HT1080 (cell line): ENCODE data around the gene TMEM225B. TPM values are rescaled to one million over a fixed set of nuclear protein-coding genes. Genes with fewer than 3 reads are reported as not detected.
"Not testable (repeated sequence)": the region's sequence is repeated elsewhere in the genome, so short reads cannot be mapped to it uniquely, and the experiment has no call there.

Experiments used
- DNase-seq: peaks from one replicate; pipeline ENCODE4 v3.0.0-alpha.2; 2015; ENCODE audit warnings: low read depth
- total RNA-seq: library from RNA; depleted of rRNA; stranded (reverse); fragments of >200 nt; shearing (Covaris generic); gene quantifications from 2 replicates; pipeline ENCODE4 v1.2.3, GENCODE V29; 2014

The TMEM225B gene
- total RNA-seq, 1 experiment from 2014 or later = not detected

DNA sequence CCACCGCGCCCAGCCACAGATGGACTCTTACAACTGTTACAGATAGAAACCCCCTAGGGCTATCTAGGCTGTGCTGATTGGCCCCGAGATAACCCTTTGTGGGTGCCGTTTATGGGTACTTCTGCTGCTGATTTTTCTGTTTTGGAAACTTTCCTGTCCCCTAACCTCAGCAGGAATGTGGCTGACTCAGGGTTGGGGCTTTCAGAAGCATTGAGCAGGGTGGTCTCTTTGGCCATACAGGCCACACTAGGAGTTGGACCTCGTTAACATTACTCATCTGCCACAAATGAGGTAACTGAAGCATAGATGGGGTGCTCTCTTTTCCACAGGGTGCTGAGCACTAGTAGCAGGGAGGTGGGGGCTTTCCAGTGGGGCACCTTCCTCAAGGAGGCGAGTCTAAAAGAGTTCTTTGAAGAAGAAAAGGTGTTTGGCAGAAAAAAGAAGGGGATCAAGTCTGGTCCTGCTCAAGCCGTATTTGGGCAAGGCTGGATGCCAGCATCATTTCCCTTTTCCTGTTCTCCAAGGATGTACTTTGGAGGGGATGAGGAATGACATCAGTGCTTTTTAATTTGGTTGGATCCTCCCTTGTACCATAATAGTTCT lies 25.1 kb downstream of the TMEM225B start:
- no peak for DNase-seq

DNA sequence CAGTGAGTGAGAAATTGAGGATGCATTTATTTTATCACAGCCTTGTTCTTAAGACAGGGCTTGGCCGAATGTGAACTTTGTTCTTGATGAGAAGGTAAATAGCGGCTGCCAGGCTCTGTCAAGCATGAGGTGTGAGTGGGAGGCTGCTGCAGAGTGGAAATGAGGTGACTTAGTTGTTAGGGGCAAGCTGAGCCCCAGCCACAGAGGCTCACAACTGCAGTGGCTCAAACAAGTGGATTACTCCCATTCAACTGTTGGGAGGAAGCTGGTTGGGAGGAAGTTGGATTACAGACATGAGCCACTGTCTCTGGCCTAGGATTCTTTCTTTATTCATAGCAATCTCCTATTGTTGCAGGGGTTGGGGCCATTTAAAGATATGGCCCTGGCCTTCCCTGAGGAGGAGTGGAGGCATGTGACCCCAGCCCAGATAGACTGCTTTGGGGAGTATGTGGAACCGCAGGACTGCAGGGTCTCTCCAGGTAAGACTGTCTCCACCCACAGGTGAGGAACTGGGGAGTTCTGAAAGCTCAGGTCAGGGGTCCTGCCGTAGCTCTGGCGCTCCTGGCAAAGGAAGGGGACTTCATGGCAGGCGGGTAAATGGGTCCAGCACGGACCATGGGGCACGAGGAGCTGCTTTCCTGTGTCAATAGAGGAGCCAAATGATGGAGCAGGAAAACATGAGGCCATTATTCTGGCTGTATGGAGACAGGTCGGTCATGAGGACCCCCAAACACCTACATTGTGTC lies 25.8 kb downstream of the TMEM225B start:
- DNase-seq = no peak

DNA sequence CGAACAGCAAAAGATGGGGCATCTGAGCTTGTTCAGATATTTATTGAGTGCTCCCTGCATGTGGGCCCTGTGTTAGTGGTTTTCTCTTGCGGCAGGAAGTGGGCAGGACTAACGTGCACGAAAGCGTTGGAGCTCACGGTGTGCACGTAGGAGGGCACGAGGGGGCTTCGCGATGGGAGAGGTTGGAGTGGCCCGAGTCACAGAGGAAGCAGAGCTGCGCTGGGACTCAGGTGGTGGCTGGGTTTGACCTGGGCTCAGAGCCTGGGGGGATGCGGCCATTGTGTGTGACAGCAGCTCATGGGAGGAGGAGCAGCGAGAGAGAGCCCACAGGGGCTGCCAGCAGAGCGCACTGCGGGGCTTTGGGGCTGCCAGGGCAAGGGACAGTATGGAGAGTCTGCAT lies 26.4 kb downstream of the TMEM225B start:
- DNase-seq = no peak

DNA sequence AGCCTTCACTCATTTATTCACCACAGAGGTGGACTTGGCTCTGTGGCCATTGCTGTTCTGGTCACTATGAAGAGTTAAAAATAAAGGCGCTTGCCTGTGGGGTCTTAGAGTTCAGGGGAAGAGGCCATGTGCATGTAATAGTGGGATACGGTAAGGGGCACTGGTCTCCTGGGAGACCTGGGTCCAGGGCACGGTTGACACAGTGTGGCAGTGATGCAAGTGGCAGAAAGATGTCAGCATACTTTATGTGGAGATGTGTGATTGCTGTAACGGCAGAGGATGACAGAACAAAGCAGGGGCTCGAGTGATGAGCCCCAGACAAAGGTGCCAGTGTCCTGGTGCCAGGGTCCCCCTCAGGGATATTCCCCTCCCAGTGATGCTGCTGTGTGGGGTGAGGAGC lies 27.3 kb downstream of the TMEM225B start:
- no peak for DNase-seq

DNA sequence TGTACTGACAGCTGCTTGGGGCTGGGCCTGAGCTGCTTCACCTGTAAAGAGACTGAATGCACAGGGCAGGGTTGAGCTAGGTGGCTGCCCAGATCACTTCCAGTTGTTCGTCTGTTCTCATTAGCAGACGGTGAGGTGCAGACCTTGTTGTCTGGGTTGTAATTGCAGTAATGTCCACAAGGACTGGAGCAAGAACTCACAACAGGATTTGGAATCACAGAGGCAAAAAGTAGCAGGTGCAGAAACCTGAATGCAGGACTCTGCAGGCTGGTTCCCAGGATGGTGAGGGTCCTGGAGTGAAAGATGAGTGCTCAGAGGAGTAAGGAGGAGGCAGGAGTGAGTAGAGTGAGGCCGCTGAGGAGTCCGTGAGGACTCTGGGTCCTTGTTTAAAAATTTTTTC lies 27.9 kb downstream of the TMEM225B start:
- no peak for DNase-seq

DNA sequence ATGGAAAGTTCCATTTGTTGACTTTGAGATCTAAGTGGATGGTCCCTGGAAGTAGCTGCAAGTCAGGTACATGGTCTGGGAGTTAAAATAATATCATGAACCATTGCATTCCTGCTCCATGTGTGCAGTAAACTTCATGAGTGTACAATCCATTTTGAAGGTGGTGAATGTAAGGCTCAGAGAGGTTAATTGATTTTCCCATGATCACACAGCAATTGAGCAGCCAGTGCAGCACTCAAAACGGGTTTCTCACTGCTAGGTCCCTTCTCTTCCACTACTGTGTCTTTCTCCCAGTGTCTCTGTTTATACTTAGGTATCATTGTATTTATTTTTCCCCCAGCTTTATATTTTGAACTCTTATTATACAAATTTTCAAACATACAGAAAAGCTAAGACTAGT lies 28.6 kb downstream of the TMEM225B start:
- no peak for DNase-seq

DNA sequence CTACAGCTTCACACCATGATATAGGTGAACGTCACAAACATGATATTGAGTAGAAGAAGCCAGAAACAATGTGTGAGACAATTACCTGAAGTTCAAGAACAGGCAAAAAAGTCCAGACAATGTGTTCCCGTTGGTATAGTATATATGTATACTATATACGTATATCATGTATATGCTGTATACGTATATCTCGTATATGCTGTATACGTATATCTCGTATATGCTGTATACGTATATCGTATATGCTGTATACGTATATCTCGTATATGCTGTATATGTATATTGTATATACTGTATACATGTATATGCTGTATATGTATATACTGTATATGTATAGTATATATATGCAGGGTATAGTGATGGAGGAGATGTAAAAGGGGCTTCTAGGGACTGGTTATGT lies 29.4 kb downstream of the TMEM225B start:
- DNase-seq = no peak

DNA sequence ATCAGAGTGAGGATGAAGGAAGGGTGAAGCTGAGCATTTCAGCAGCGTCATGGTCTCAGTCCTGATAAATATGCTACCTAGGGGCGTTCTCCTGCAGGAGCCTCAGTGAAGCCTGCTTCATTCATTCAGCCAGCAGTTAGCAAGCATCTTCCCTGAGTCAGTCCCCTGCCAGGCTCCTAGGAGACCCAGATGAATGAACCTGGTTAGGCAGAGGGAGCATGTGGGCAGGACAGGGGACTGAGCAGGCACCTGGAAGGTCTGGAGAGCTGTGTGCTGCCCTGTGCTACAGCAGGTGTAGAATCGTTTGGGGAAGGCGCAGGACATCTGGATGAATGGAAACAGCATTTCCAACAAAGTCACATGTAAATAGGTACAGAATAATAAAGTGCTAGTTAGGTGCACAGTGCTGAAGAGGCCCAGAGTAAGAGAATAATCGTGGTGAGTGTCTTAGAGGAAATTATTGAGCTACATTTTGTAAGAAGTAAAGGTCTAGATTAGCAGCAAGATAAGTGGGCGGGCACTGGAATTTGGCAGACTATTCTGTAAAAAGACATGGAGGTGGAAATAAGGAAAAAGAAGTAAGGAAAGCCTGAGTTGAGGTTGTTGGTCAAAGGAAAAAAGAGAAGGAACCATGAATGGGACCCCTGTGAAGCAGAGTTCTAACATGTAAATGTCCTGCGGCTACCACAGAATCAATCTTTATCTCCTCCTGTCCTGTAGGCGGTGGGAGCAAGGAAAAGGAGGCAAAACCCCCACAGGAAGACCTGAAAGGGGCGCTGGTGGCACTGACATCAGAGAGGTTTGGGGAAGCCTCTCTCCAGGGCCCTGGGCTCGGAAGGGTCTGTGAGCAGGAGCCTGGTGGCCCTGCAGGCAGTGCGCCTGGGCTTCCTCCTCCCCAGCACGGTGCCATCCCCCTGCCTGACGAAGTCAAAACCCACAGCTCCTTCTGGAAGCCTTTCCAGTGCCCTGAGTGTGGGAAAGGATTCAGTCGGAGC lies 30.7 kb downstream of the TMEM225B start:
- DNase-seq = no peak

DNA sequence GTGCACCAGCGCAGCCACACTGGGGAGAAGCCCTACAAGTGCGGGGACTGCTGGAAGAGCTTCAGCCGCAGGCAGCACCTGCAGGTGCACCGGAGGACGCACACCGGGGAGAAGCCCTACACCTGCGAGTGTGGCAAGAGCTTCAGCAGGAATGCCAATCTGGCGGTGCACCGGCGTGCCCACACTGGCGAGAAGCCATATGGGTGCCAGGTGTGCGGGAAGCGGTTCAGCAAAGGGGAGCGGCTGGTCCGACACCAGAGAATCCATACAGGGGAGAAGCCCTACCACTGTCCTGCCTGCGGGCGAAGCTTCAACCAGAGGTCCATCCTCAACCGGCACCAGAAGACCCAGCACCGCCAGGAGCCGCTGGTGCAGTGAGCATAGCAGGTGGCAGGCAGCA lies 31.6 kb downstream of the TMEM225B start:
- no peak for DNase-seq

DNA sequence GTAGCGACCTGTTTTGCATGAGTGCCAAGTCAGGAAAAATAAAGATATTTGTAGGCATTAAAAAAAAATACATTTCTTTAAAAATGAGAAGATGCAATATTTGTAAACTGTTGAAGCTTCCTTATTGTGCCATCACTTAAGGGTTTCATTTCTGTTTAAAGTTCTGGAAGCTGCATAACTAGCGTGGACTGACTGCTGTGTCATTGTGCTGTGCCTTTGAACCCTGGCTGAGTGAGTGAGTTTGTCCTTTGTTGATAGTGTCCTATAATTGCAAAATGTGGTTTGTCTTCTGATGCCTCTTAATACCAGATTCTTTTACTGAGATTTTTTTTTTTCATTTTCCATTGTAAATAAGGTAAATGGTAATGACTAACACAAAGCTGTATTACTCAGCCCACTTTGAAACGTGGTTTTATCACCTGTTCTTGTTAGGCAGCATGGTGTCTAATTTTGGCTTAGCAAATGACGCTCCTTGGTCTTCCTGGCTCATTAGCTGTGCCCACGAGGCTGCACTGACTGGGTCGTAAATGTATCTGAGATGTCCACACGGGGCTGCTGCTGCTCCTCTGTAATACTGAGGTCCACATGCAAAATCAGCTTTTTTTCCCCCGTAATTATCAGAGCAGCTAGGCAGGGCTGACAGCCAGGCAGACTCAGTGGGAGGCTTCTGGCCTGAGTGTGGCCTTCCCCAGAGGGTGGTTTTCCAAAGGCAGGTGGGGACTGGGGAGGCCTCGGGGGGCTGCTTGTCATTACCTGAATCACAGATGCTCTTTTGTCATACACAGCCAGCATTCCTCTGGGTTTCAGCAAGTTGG lies 33.4 kb downstream of the TMEM225B start:
- DNase-seq = no peak

DNA sequence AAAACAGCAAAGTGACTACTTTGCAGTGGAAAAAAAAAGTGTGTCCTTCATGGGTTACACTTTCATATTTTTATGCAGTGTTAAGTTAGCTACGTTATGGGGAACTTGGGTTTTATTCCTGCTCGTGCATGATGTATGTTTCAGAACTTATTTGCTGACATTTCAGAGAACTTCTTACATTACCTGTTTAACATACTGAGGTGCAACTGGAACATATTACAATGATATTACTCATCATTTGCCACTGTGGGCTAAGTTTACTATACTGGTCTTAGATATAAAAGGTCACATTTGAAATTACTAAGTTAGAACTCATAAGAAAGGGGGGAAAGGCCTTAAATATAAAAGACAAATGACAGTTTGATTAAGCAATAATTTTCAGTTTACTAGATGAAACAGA lies 39.3 kb downstream of the TMEM225B start:
- not testable (repeated sequence) for DNase-seq

DNA sequence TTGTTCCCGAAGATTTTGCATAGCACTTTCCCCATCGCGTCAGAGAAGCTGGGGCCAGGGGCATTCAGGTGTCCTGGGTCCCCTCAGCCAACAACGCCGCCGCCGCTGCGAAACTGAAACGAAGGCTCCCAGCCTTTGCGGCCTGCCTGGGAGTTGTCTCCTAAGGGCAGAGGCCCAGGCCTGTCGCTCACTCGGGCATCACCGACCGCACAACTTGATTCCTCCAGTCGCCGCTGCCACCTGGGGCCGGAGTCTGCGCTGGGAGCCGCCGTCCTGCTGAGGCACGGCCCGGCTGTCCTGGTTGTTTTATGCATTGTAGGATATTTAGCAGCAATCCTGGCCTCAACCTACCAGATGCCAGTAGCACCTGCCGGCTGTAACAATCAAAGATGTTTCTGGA lies 40.7 kb downstream of the TMEM225B start:
- DNase-seq = no peak

DNA sequence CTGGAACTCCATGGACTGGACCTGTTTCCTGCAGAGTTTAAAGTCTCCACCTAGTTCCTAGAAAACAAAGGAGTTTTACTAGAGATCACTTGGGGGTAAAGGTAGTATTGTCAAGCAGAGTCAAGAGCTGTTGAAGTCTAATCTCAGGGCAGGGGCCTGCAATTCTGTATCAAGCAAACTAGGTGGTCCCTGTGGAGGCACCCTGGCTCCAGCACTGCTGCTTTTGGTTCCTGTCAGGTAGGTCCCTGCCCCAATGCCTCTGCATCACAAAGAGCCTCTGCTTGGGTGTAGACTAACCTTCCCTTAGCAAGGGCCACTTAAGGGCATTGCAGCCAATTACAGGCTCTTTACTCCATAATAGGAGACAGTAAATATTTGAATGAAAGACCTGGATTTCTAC lies 41.2 kb downstream of the TMEM225B start:
- no peak for DNase-seq

DNA sequence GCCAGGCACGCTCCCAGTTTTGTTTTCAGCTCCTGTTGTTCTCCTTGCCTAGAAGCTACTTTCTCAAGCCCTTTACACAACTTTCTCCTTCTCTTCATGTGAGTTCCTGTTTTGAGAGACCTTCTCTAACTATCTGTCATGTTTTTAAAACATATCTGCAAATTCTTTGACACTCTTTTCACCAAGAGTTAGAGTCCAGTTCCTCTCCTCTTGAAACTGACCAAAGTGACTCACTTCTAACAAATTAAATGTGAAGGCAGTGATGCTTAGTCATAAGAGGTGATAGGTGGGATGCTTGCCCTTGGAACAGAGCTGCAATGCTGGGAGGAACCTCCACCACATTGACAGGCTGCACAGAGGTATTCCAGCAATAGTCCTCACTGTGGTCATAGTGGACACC lies 44.0 kb downstream of the TMEM225B start:
- DNase-seq = peak; percentile 46

DNA sequence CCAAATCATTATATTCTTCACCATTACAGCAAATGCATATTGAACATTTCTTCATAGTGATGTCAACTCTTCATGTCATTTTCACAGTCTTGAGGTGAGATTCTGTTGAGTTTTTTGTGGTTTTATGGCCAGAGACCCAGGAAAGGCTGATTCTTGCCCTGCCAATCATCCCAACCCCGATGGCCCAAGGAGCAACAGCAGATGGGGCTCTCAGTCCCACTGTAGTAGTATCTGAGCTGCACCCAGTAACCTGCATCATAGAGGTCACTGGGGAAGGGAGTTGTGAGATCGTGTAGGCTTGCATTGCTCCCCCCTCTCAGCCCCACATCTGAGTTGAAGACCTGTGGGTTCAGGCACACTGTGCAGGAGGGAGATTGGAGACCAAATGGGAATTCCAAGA lies 45.4 kb downstream of the TMEM225B start:
- no peak for DNase-seq

DNA sequence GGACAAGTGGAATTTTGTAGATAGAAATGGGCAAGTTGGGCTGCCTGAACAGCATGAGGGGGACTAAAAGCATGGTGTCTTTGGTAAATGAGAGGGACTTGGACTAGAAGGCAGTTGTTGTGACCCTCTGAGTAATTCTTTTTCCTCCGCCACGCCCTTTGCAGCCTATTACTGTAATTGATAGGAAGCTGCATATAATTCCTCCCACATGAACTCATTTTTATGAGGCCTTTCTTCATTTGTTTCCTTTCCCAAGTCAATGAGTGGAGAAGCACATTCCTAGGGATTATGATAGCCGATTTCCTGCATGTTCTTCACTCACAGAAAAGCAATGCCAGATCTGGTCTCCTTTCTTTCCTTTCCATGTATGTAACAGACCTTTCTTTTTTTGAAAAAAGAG lies 46.4 kb downstream of the TMEM225B start:
- DNase-seq = no peak

DNA sequence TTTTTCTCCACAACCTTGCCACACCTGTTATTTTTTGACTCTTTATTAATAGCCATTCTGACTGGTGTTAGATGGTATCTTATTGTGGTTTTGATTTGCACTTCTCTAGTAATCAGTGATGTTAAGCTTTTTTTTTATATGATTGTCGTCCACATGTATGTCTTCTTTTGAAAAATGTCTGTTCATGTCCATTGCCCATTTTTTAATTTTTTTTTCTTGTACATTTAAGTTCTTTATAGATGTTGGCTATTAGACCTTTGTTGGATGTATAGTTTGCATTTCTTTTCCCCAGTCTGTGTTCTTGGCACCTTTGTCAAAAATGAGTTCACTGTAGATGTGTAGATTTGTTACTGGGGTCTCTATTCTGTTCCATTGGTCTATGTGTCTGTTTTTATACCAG lies 47.5 kb downstream of the TMEM225B start:
- no peak for DNase-seq

DNA sequence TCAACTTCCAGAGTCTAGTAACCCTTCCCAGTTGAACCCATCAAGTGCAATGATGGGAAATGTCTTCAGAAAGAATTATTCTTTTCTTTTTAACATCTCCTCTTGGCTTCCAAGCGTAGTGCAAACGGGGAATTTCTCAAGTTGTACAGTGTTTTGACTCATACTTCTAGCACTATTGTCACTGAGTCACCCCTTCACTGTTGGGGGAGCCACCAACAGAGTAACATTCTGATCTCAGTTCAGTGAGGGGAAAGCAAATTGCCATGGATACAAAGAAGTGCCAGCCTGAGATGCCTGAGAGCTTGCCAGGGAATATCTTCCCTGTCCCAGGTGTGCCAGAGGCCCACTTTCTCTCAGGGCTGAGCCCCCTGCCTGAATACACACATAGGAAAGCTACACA lies 50.8 kb downstream of the TMEM225B start:
- DNase-seq = no peak

DNA sequence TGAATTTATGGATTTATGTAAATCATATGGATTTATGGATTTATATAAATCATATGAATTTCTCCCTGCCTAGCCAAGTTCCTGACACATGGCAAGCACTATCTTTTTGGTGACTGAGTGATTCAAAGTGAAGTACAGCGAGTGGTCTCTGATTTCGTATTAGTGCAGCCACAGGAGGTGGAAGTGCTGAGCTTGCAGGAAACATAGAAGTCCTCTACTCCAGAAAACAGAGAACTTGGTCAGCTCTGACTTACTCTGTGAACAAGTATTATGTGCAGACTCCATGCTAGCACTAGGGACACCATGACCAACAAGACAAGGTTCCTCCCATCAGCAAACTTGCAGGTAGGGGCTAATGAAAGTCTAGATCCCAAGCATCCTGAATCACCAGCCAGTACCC lies 53.2 kb downstream of the TMEM225B start:
- no peak for DNase-seq

DNA sequence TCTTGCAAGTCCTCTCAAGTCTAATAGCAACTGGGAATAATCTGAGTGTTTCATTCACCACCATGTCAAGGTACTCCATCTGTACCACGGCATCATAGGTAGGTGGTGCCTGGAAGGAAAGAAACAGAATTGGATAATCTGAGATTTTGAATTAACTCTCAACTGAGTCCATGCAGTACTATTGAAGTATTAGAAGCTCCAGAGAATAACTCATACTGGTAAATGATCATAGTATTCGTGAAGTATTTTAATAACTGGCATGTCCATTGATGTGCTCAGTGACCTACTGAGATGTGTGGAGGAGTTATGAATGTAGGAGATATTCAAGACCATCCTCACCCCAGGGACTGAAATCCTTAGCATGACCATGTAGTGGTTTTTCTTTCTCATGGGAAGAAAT lies 54.6 kb downstream of the TMEM225B start:
- no peak for DNase-seq

DNA sequence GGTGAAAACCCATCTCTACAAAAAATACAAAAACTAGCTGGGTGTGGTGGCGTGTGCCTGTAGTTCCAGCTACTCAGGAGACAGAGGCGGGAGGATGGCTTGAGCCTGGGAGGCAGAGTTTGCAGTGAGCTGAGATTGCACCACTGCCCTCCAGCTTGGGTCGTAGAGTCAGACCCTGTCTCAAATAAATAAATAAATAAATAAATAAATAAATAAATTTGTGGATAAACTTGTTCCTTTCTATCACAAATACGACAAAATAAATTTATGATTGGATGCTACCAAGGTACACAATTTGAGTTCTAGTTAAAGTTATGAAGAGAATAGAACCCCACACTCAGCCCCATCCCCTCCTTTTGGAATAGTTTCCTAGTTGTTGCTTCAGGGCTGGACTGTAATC lies 55.2 kb downstream of the TMEM225B start:
- not testable (repeated sequence) for DNase-seq
